SK-N-MC (cell line): ENCODE measurements around the gene UBE3C.

ENCODE experiments used
- EZH2 ChIP-seq: fragments of 200-600 bp; sonication (generic); IDR thresholded peaks from one replicate; pipeline ENCODE4 v1.6.1; 2017; ENCODE audit warnings: antibody characterized with exemption
- POLR2AphosphoS5 ChIP-seq: IDR thresholded peaks from 2 replicates; pipeline ENCODE4 v1.6.1; 2012; ENCODE audit warnings: mild to moderate bottlenecking, low read depth, low read length, borderline replicate concordance

DNA sequence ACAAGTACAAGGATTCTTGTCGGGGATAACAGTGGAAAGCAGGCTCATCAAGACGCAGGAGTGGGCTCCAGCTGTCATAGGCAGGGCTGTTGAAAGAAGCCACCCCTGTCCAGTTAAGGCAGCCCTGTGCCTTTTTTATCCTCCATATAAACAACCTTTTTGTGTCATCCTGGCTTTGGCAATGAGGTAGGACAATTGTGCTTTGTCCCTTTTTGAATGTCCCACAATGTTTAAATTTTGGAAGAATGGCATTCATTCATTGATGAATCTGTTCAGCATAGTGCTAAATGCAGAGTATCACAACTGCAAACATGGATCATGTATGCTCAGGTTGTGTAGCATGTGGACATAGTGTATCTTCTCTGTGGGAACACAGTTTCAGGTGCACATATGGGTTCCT lies 66.7 kb downstream of the UBE3C start:
- TF ChIP-seq EZH2 (no peak), POLR2AphosphoS5 (no peak)
